ENCODE results near the gene NPTXR.

DNA sequence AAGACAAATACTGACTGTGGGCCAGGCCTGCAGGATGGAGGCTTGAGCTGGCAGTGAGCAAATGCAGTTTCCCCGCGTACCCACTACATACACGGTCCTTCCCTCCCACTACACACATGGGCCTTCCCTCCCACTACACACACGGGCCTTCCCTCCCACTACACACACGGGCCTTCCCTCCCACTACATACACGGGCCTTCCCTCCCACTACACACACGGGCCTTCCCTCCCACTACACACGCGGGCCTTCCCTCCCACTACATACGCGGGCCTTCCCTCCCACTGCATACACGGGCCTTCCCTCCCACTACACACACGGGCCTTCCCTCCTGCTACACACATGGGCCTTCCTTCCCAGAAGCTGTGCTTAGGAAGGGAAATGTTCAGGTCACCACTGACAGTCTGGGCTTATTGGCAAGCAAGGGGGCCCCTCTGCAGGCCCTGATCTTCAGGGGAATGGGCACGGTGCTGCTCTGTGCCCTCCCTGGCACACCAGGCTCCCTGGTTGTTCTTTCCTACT, 60.7 kb downstream of the NPTXR start:
- TF ChIP-seq, protein P1, sequence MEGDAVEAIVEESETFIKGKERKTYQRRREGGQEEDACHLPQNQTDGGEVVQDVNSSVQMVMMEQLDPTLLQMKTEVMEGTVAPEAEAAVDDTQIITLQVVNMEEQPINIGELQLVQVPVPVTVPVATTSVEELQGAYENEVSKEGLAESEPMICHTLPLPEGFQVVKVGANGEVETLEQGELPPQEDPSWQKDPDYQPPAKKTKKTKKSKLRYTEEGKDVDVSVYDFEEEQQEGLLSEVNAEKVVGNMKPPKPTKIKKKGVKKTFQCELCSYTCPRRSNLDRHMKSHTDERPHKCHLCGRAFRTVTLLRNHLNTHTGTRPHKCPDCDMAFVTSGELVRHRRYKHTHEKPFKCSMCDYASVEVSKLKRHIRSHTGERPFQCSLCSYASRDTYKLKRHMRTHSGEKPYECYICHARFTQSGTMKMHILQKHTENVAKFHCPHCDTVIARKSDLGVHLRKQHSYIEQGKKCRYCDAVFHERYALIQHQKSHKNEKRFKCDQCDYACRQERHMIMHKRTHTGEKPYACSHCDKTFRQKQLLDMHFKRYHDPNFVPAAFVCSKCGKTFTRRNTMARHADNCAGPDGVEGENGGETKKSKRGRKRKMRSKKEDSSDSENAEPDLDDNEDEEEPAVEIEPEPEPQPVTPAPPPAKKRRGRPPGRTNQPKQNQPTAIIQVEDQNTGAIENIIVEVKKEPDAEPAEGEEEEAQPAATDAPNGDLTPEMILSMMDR (IDR thresholded peaks at IDR 0.05): no peak
- TF ChIP-seq POLR2A (IDR thresholded peaks at IDR 0.05) (no peak), POLR2AphosphoS5 (IDR thresholded peaks at IDR 0.05) (no peak), EP300 (IDR thresholded peaks at IDR 0.05) (no peak)
